ENCODE data around the gene OR2L5. TPM values are rescaled to one million over a fixed set of nuclear protein-coding genes. Genes with fewer than 3 reads are reported as not detected.

OR2L5 gene
- polyA plus RNA-seq, 1 donor from 2014 or later = not detected

DNA sequence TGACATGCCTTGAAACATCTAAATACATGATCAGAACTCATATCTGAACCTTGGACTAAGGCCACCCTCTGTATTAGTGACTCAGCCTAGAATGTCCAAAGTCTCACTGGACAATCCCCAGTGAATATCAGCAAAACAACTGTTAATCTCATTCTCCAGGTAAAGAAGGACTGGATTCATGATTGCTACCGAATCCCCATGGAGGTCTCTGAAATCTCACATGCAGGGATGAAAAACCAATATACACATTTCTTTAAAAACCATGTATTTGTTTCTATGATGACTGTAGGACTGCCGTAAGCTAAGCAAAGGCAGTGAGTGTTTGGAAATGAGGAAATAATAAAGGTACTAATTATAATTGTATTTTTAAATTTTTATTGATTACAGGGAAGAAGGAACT is 33.1 kb downstream of the OR2L5 start, which contains the start of gene OR2L3:
Gene OR2L3 (plus strand): TSS at position 301 of the 400 bp plus-strand sequence. CDS start 13,846 bp downstream, outside the sequence.
- no peak for TF ChIP-seq SMC3 (conservative IDR thresholded peaks at IDR 0.05; ENCODE audit: poor library complexity)
- no peak for TF ChIP-seq REST (IDR thresholded peaks at IDR 0.05; ENCODE audit: borderline replicate concordance)
- no peak for TF ChIP-seq RAD21 (conservative IDR thresholded peaks at IDR 0.05)
- no peak for TF ChIP-seq TAF1 (IDR thresholded peaks at IDR 0.05; ENCODE audit: low read depth)
- TF ChIP-seq, protein P1, sequence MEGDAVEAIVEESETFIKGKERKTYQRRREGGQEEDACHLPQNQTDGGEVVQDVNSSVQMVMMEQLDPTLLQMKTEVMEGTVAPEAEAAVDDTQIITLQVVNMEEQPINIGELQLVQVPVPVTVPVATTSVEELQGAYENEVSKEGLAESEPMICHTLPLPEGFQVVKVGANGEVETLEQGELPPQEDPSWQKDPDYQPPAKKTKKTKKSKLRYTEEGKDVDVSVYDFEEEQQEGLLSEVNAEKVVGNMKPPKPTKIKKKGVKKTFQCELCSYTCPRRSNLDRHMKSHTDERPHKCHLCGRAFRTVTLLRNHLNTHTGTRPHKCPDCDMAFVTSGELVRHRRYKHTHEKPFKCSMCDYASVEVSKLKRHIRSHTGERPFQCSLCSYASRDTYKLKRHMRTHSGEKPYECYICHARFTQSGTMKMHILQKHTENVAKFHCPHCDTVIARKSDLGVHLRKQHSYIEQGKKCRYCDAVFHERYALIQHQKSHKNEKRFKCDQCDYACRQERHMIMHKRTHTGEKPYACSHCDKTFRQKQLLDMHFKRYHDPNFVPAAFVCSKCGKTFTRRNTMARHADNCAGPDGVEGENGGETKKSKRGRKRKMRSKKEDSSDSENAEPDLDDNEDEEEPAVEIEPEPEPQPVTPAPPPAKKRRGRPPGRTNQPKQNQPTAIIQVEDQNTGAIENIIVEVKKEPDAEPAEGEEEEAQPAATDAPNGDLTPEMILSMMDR (IDR thresholded peaks at IDR 0.05; ENCODE audit: poor library complexity, severe bottlenecking) = no peak
- no peak for TF ChIP-seq POLR2AphosphoS5 (IDR thresholded peaks at IDR 0.05)
- no peak for TF ChIP-seq EP300 (conservative IDR thresholded peaks at IDR 0.05; ENCODE audit: poor library complexity, severe bottlenecking)
- no peak for TF ChIP-seq MXI1 (conservative IDR thresholded peaks at IDR 0.05; ENCODE audit: poor library complexity, severe bottlenecking)
- no peak for TF ChIP-seq EZH2 (IDR thresholded peaks at IDR 0.05; ENCODE audit: borderline replicate concordance, insufficient read depth, low read length, poor library complexity, severe bottlenecking)
- Histone ChIP-seq H3K4me3 (ENCODE audit: low read length) (no peak within 1 kb of the TSS), H3K79me2 (replicated peaks; ENCODE audit: insufficient read depth, low read length) (no peaks in the 10 kb centered on the region), H3F3A (ENCODE audit: insufficient read depth, low read length, poor library complexity, severe bottlenecking) (no peaks in the 10 kb centered on the region), H3K4me2 (ENCODE audit: low read length) (no peak within 1 kb of the TSS), H3K27me3 (ENCODE audit: insufficient read depth, low read depth, low read length) (no peaks in the 10 kb centered on the region), H3K36me3 (ENCODE audit: insufficient read depth, low read length) (no peaks in the 10 kb centered on the region), H3K9me2 (ENCODE audit: insufficient read depth, low read length) (no peaks in the 10 kb centered on the region), H4K20me1 (ENCODE audit: insufficient read depth) (no peaks in the 10 kb centered on the region), H3K9me3 (ENCODE audit: low read length) (no peaks in the 10 kb centered on the region), H3K27ac (ENCODE audit: low read length) (no peak within 1 kb of the TSS), H2AFZ (ENCODE audit: low read depth, low read length) (no peak within 1 kb of the TSS), H3K9ac (ENCODE audit: low read length) (no peak within 1 kb of the TSS)

DNA sequence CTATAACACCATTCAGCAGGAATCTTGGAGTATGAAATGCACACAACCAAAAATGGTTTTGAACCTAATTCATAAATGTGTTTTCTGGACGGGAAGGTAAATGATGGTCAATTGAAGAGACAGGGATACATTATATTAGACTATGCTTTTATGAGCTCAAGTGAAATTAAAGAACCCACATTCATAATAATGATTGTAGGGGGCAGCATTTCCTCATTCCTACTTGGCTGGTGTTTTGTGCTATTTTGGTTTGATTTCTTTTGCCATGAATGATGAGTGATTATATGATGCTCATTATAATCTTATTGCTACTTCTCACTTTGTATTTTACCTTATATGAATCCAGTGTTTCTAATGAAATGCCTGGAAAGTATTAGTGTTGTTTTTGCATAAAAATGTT is 33.5 kb downstream of the OR2L5 start:
- no peaks in the 10 kb centered on the region for H3K9me2 ChIP-seq (ENCODE audit: insufficient read depth, low read length)
- H3K79me2 ChIP-seq (replicated peaks; ENCODE audit: insufficient read depth, low read length) = no peaks in the 10 kb centered on the region
- H3K4me3 ChIP-seq (ENCODE audit: low read length) = no peak overlapping the region
- H2AFZ ChIP-seq (ENCODE audit: low read depth, low read length) = no peak overlapping the region
- H3K27me3 ChIP-seq (ENCODE audit: insufficient read depth, low read depth, low read length) = no peaks in the 10 kb centered on the region
- no peaks in the 10 kb centered on the region for H4K20me1 ChIP-seq (ENCODE audit: insufficient read depth)
- H3K27ac ChIP-seq (ENCODE audit: low read length) = no peak overlapping the region
- H3K36me3 ChIP-seq (ENCODE audit: insufficient read depth, low read length) = no peaks in the 10 kb centered on the region
- no peak overlapping the region for H3K9ac ChIP-seq (ENCODE audit: low read length)
- H3K9me3 ChIP-seq (ENCODE audit: low read length) = no peaks in the 10 kb centered on the region
- H3F3A ChIP-seq (ENCODE audit: insufficient read depth, low read length, poor library complexity, severe bottlenecking) = no peaks in the 10 kb centered on the region
- H3K4me2 ChIP-seq (ENCODE audit: low read length) = no peak overlapping the region
- no peak for TF ChIP-seq POLR2AphosphoS5 (IDR thresholded peaks at IDR 0.05)
- no peak for TF ChIP-seq SMC3 (conservative IDR thresholded peaks at IDR 0.05; ENCODE audit: poor library complexity)
- no peak for TF ChIP-seq RAD21 (conservative IDR thresholded peaks at IDR 0.05)
- no peak for TF ChIP-seq REST (IDR thresholded peaks at IDR 0.05; ENCODE audit: borderline replicate concordance)
- no peak for TF ChIP-seq EZH2 (IDR thresholded peaks at IDR 0.05; ENCODE audit: borderline replicate concordance, insufficient read depth, low read length, poor library complexity, severe bottlenecking)
- no peak for TF ChIP-seq MXI1 (conservative IDR thresholded peaks at IDR 0.05; ENCODE audit: poor library complexity, severe bottlenecking)
- TF ChIP-seq, protein P1 (IDR thresholded peaks at IDR 0.05; ENCODE audit: poor library complexity, severe bottlenecking) = no peak
- TF ChIP-seq EP300 (conservative IDR thresholded peaks at IDR 0.05; ENCODE audit: poor library complexity, severe bottlenecking) = no peak
- TF ChIP-seq TAF1 (IDR thresholded peaks at IDR 0.05; ENCODE audit: low read depth) = no peak
